ENCODE results near the gene BAIAP2L1.
A peak's percentile ranks its signal among the peaks of the same experiment; 100 is the strongest.

BAIAP2L1 gene

GRCh38 chr7:98293746-98294145 lies 107.1 kb downstream of the BAIAP2L1 start:
- H3K4me3 ChIP-seq (ENCODE audit: low read length): no peak overlapping the region
- peaks cover 23% of the 10 kb centered on the region for H3K79me2 ChIP-seq (ENCODE audit: low read length)
- no peaks in the 10 kb centered on the region for H3K9me2 ChIP-seq (replicated peaks; ENCODE audit: insufficient read depth, low read length)
- no peaks in the 10 kb centered on the region for H3K27me3 ChIP-seq (replicated peaks; ENCODE audit: insufficient read depth, low read length)
- no peak overlapping the region for H3K4me2 ChIP-seq (ENCODE audit: low read depth, low read length)
- H3K9me3 ChIP-seq (replicated peaks; ENCODE audit: insufficient read depth, low read length): no peaks in the 10 kb centered on the region
- H3F3A ChIP-seq (ENCODE audit: insufficient read depth, low read length): peaks cover 9% of the 10 kb centered on the region
- H3K9ac ChIP-seq (ENCODE audit: low read length): no peak overlapping the region
- no peak for TF ChIP-seq EZH2 (optimal IDR thresholded peaks at IDR 0.05; ENCODE audit: low read depth, low read length)
- no peak overlapping the region for H3K27ac ChIP-seq (ENCODE audit: low read length)
- H3K4me1 ChIP-seq (ENCODE audit: low read length): peaks cover 12% of the 10 kb centered on the region
- no peak overlapping the region for H2AFZ ChIP-seq (ENCODE audit: low read length)
- no peak for DNase-seq
- H4K20me1 ChIP-seq (ENCODE audit: insufficient read depth, low read length): no peaks in the 10 kb centered on the region
- no peaks in the 10 kb centered on the region; the same call in 1 of the 2 replicates for H3K36me3 ChIP-seq (replicated peaks; ENCODE audit: insufficient read depth, low read length)

- Histone ChIP-seq H3K36me3 (replicated peaks; ENCODE audit: insufficient read depth, low read length) (no peaks in the 10 kb centered on the region; the same call in 1 of the 2 replicates), H3K79me2 (ENCODE audit: low read length) (peaks cover 27% of the 10 kb centered on the region), H3K9ac (ENCODE audit: low read length) (no peak overlapping the region), H3K4me3 (ENCODE audit: low read length) (no peak overlapping the region), H2AFZ (ENCODE audit: low read length) (no peak overlapping the region), H3K27me3 (replicated peaks; ENCODE audit: insufficient read depth, low read length) (no peaks in the 10 kb centered on the region), H3K9me3 (replicated peaks; ENCODE audit: insufficient read depth, low read length) (no peaks in the 10 kb centered on the region), H3K4me1 (ENCODE audit: low read length) (peaks cover 16% of the 10 kb centered on the region), H3K9me2 (replicated peaks; ENCODE audit: insufficient read depth, low read length) (no peaks in the 10 kb centered on the region), H3K4me2 (ENCODE audit: low read depth, low read length) (no peak overlapping the region), H3K27ac (ENCODE audit: low read length) (no peak overlapping the region), H4K20me1 (ENCODE audit: insufficient read depth, low read length) (no peaks in the 10 kb centered on the region), H3F3A (ENCODE audit: insufficient read depth, low read length) (peaks cover 9% of the 10 kb centered on the region)
- no peak for TF ChIP-seq EZH2phosphoT487 (IDR thresholded peaks at IDR 0.05; ENCODE audit: low read length)
- TF ChIP-seq EZH2 (optimal IDR thresholded peaks at IDR 0.05; ENCODE audit: low read depth, low read length): no peak
- TF ChIP-seq CTCF (IDR thresholded peaks at IDR 0.05; ENCODE audit: low read length): no peak
- DNase-seq: no peak
Observed at GRCh38 chr7:98293265-98293664, 107.6 kb downstream of the BAIAP2L1 start.

GRCh38 chr7:98291717-98292116 lies 109.2 kb downstream of the BAIAP2L1 start:
- no peak overlapping the region for H3K4me3 ChIP-seq (ENCODE audit: low read length)
- peaks cover 42% of the 10 kb centered on the region for H3K79me2 ChIP-seq (ENCODE audit: low read length)
- no peaks in the 10 kb centered on the region for H3K9me3 ChIP-seq (replicated peaks; ENCODE audit: insufficient read depth, low read length)
- H2AFZ ChIP-seq (ENCODE audit: low read length): no peak overlapping the region
- H4K20me1 ChIP-seq (ENCODE audit: insufficient read depth, low read length): no peaks in the 10 kb centered on the region
- H3F3A ChIP-seq (ENCODE audit: insufficient read depth, low read length): peaks cover 9% of the 10 kb centered on the region
- TF ChIP-seq EZH2phosphoT487 (IDR thresholded peaks at IDR 0.05; ENCODE audit: low read length): no peak
- peak; percentile 12; the same call in 1 of the 2 replicates for TF ChIP-seq CTCF (IDR thresholded peaks at IDR 0.05; ENCODE audit: low read length)
- no peak overlapping the region for H3K4me2 ChIP-seq (ENCODE audit: low read depth, low read length)
- DNase-seq: no peak
- H3K9me2 ChIP-seq (replicated peaks; ENCODE audit: insufficient read depth, low read length): no peaks in the 10 kb centered on the region
- H3K36me3 ChIP-seq (replicated peaks; ENCODE audit: insufficient read depth, low read length): no peaks in the 10 kb centered on the region; the same call in 1 of the 2 replicates
- H3K9ac ChIP-seq (ENCODE audit: low read length): no peak overlapping the region
- no peak overlapping the region for H3K27ac ChIP-seq (ENCODE audit: low read length)
- peaks cover 20% of the 10 kb centered on the region for H3K4me1 ChIP-seq (ENCODE audit: low read length)
- H3K27me3 ChIP-seq (replicated peaks; ENCODE audit: insufficient read depth, low read length): no peaks in the 10 kb centered on the region

DNA sequence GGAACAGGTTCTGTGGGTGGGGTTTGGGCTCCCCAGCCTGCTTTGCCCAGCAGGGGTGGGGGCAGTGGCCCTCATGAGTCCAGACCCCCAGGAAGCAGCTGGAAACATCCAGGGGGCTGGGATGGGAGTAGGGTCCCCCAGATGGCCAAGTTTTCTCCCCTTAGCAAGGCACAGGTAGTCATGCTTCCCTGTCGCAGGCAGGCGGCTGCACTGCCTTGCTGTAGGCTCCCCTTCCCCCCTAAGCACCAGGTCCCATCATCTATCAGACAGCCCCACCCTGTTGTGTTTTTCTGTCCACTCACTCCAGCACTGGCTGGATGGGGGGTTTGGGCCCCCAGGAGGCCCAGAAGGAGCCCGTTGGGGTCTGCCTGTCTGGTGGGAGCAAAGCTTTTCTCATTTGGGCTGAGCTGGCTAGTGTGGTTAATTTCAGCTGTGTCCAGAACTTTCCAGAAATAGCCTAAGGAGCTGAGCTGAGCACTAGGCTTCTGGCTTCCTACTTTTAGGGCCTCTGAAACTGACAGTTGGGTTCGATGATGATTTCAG lies 111.5 kb downstream of the BAIAP2L1 start:
- H3F3A ChIP-seq (ENCODE audit: insufficient read depth, low read length): peaks cover 9% of the 10 kb centered on the region
- H4K20me1 ChIP-seq (ENCODE audit: insufficient read depth, low read length): no peaks in the 10 kb centered on the region
- H3K79me2 ChIP-seq (ENCODE audit: low read length): peaks cover 65% of the 10 kb centered on the region
- no peaks in the 10 kb centered on the region for H3K27me3 ChIP-seq (replicated peaks; ENCODE audit: insufficient read depth, low read length)
- peak overlapping the region; percentile 13; the same call in 1 of the 2 replicates for H3K9ac ChIP-seq (ENCODE audit: low read length)
- H3K9me2 ChIP-seq (replicated peaks; ENCODE audit: insufficient read depth, low read length): no peaks in the 10 kb centered on the region
- no peak overlapping the region for H3K4me3 ChIP-seq (ENCODE audit: low read length)
- peak overlapping the region; percentile 67; the same call in 1 of the 2 replicates for H3K27ac ChIP-seq (ENCODE audit: low read length)
- peaks cover 20% of the 10 kb centered on the region for H3K4me1 ChIP-seq (ENCODE audit: low read length)
- H3K4me2 ChIP-seq (ENCODE audit: low read depth, low read length): peak overlapping the region; percentile 22; the same call in 1 of the 2 replicates
- TF ChIP-seq EZH2 (optimal IDR thresholded peaks at IDR 0.05; ENCODE audit: low read depth, low read length) (no peak), CTCF (IDR thresholded peaks at IDR 0.05; ENCODE audit: low read length) (no peak), EZH2phosphoT487 (IDR thresholded peaks at IDR 0.05; ENCODE audit: low read length) (no peak)
- no peaks in the 10 kb centered on the region; the same call in 1 of the 2 replicates for H3K36me3 ChIP-seq (replicated peaks; ENCODE audit: insufficient read depth, low read length)
- no peaks in the 10 kb centered on the region for H3K9me3 ChIP-seq (replicated peaks; ENCODE audit: insufficient read depth, low read length)
- DNase-seq: no peak
- no peak overlapping the region for H2AFZ ChIP-seq (ENCODE audit: low read length)
